Measurements from ENCODE around the gene ATP2B2. TPM values are rescaled to one million over a fixed set of nuclear protein-coding genes. Genes with fewer than 3 reads are reported as not detected.
A peak's percentile ranks its signal among the peaks of the same experiment; 100 is the strongest.

The ATP2B2 gene
- total RNA-seq, 1 donor from 2014 or later = not detected

DNA sequence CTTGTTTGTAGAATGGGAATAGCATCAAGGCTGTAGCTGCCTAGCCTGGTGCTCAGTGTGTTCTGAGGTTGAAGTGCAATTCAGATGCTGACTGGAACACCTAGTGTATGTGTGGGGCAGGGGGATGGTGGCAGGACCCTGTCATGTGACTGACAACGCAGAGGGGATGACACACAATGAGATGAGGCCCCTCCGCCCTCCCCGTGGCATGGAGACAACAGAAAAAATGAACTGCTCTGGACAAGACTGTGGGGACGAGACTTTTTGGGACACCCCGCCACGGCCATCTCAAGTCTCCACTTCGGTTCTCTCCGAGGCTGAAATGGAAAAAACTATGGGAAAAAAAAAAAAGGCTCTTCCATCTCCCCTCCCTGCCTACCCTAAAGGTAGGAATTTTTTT is 174.1 kb downstream of the ATP2B2 start:
- H3K27me3 Mint-ChIP-seq (ENCODE audit: low read depth) = peaks cover 23% of the 10 kb centered on the region
- H3K4me3 Mint-ChIP-seq (ENCODE audit: low read depth) = no peak overlapping the region
- H3K36me3 Mint-ChIP-seq (ENCODE audit: low read depth) = no peaks in the 10 kb centered on the region
- no peak for DNase-seq (ENCODE audit: low spot score)
- no peaks in the 10 kb centered on the region for H3K9me3 Mint-ChIP-seq
- intact Hi-C loops (cut with micrococcal nuclease) = no loop called here
- no peak overlapping the region for H3K27ac Mint-ChIP-seq
- peaks cover 3% of the 10 kb centered on the region for H3K4me1 Mint-ChIP-seq (ENCODE audit: low read depth)

DNA sequence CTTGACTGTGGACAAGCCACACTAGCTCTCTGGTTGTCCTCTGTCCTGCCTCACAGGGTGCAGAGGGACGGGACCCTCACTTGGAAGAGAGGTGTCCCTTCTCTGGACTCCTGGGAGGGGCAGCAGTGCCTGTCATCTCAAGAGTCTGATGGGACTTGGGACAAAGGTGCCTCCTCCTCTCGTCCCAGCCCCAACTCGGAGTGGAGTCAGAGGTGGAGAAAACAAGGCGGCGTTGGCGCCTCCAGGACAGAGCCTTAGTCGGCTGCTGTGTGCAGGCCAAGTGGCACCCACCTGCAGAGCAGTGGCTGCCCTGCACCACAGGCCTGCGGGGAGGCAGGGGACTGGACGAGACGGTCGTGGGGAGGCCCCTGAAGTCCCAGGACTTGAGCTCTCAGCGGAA is 175.1 kb downstream of the ATP2B2 start:
- Mint-ChIP-seq H3K27me3 (ENCODE audit: low read depth) (peaks cover 25% of the 10 kb centered on the region), H3K4me3 (ENCODE audit: low read depth) (no peak overlapping the region), H3K36me3 (ENCODE audit: low read depth) (no peaks in the 10 kb centered on the region), H3K27ac (no peak overlapping the region), H3K9me3 (no peaks in the 10 kb centered on the region), H3K4me1 (ENCODE audit: low read depth) (peaks cover 3% of the 10 kb centered on the region)
- DNase-seq (ENCODE audit: low spot score) = no peak
- intact Hi-C loops (cut with micrococcal nuclease) = no loop called here

DNA sequence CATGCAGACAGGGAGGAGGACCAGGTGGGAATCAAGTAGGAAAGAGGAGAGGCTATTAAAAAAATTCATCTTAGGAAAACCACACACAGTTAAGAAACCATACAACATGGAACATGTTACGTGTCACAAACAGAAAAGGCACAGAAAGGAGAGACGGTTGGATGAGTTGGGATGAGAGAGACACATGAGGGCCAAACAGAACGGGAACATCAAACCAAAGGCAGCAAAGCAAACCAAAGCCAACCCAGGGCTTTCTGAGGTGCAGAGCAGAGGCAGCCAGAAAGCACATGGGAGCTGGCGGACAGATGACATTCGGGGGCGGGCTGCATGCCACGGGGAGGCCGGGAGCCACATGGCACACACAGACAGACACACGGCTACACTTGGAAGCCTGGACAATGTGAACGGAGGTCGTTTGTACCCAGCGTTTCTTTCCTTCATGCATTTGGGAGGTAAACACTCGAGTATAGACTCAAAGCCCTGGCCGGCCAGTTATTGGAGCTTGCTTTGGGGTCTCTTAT is 175.8 kb downstream of the ATP2B2 start:
- H3K4me3 Mint-ChIP-seq (ENCODE audit: low read depth) = no peak overlapping the region
- no peaks in the 10 kb centered on the region for H3K36me3 Mint-ChIP-seq (ENCODE audit: low read depth)
- peaks cover 31% of the 10 kb centered on the region for H3K27me3 Mint-ChIP-seq (ENCODE audit: low read depth)
- no peak for DNase-seq (ENCODE audit: low spot score)
- no peak overlapping the region for H3K27ac Mint-ChIP-seq
- intact Hi-C loops (cut with micrococcal nuclease) = no loop called here
- H3K4me1 Mint-ChIP-seq (ENCODE audit: low read depth) = no peaks in the 10 kb centered on the region
- H3K9me3 Mint-ChIP-seq = no peaks in the 10 kb centered on the region

DNA sequence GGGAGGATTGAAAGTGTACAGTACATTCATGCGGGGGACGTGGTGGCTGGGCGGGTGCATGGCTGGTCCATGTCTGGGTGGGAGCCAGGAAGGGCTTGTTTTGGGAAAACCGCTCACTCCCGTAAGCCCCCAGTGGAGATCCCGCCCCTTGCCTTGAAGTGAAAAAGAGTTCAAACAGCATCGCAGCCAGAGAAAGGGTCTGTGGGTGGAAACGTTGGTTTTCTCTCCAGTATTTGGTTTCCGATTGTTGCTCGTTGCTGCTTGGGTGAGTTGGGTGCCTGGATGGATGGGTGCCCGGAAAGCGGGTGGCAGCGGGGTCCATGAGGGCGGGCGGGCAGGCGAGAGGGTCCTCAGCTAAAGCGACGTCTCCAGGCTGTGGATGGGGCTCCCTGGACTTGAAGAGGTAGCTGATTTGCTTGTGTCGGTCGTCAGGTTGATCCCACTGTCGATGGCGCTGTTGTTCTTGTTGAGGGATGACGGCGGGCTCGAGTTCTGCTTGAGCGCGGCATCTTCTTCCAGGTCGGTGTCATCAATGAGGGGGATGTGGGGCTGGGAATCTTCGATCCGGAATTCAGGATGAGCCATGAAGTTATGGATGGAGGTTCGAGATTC is 176.8 kb downstream of the ATP2B2 start:
- no peak for DNase-seq (ENCODE audit: low spot score)
- H3K27me3 Mint-ChIP-seq (ENCODE audit: low read depth) = peaks cover 34% of the 10 kb centered on the region
- H3K27ac Mint-ChIP-seq = no peak overlapping the region
- H3K9me3 Mint-ChIP-seq = no peaks in the 10 kb centered on the region
- no peak overlapping the region for H3K4me3 Mint-ChIP-seq (ENCODE audit: low read depth)
- intact Hi-C loops (cut with micrococcal nuclease) = no loop called here
- H3K4me1 Mint-ChIP-seq (ENCODE audit: low read depth) = no peaks in the 10 kb centered on the region
- H3K36me3 Mint-ChIP-seq (ENCODE audit: low read depth) = no peaks in the 10 kb centered on the region

DNA sequence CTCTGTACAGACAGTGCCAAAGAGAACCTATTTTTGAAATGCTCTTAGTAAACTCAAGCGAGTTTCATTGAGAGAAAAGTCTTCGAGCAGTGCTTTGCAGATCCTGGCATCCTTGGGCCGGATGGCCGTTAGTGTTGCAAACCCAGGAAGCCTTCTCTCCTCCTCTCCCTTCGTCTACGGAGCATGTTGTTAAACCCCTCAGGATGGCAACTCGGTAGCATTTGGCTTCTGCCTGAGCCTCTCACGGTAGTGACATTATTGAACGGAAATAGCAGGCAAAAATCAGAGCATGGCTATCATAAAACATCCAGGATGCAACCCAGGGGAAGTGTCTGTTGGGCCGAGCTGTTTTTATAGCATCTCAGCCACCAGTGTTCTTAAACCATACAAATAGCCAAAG is 177.8 kb downstream of the ATP2B2 start:
- intact Hi-C loops (cut with micrococcal nuclease) = no loop called here
- H3K27ac Mint-ChIP-seq = no peak overlapping the region
- no peak for DNase-seq (ENCODE audit: low spot score)
- no peaks in the 10 kb centered on the region for H3K9me3 Mint-ChIP-seq
- no peak overlapping the region for H3K4me3 Mint-ChIP-seq (ENCODE audit: low read depth)
- no peaks in the 10 kb centered on the region for H3K36me3 Mint-ChIP-seq (ENCODE audit: low read depth)
- H3K4me1 Mint-ChIP-seq (ENCODE audit: low read depth) = no peaks in the 10 kb centered on the region
- peaks cover 34% of the 10 kb centered on the region for H3K27me3 Mint-ChIP-seq (ENCODE audit: low read depth)

DNA sequence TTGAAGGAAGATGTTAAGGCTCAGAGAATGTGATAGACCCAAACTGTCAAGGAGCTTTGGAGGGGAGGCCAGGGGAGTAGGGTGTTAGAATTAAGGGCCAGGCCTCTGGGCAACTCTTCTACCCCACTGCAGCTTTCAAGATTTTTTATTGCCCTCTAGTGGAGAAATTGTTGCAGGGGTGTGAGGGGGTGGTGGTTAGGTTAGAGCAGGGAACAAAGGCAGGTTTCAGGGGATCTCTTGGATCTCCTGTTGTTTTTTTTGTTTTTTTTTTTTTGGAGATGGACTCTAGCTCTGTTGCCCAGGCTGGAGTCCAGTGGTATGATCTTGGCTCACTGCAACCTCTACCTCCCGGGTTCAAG is 183.1 kb downstream of the ATP2B2 start:
- Mint-ChIP-seq H3K4me3 (ENCODE audit: low read depth) (no peak overlapping the region), H3K9me3 (no peaks in the 10 kb centered on the region), H3K4me1 (ENCODE audit: low read depth) (peaks cover 14% of the 10 kb centered on the region), H3K36me3 (ENCODE audit: low read depth) (peaks cover 21% of the 10 kb centered on the region), H3K27me3 (ENCODE audit: low read depth) (peaks cover 15% of the 10 kb centered on the region), H3K27ac (no peak overlapping the region)
- intact Hi-C loops (cut with micrococcal nuclease) = loop anchor here (1.0 to 5.0 kb wide), 5 partner anchors 205 to 1360 kb away; partner anchors contain the start of genes BRK1, BRPF1, CRELD1 and FANCD2
- DNase-seq (ENCODE audit: low spot score) = no peak

DNA sequence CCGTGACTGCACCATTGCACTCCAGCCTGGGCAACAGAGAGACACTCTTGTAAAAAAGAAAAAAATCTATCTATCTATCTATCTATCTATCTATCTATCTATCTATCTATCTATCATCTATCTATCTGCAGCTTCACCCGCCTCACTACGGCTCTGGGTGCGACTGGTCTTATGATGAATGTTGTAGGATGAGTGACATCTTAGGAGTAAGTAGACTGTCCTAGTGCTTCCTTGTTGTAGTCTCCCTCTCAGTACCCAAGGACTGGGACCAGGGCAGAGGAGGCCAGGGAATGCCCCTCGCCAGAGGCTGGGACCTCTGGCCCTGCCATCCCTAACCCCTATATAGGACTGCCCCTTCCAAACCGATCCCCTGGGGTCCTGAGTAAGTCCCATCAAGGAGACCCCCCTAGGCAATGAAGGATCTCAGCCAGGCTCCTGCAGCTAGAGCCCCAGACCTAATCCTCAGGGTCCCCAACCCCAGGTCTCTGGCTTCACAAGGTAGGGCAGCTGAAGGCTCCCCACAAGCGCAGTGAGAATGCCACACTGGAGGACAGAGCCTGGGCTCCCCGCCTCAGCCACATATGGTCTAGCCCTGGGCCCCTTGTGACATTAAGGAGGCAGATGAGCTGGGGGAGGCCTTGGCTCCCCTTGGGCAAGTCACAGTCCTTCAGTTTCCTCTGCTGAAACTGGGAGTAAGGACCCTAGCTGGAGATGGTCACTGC is 183.6 kb downstream of the ATP2B2 start:
- Mint-ChIP-seq H3K27me3 (ENCODE audit: low read depth) (peaks cover 14% of the 10 kb centered on the region), H3K9me3 (no peaks in the 10 kb centered on the region), H3K4me1 (ENCODE audit: low read depth) (peaks cover 14% of the 10 kb centered on the region), H3K27ac (peak overlapping the region; percentile 79), H3K4me3 (ENCODE audit: low read depth) (peak overlapping the region; percentile 93), H3K36me3 (ENCODE audit: low read depth) (peaks cover 24% of the 10 kb centered on the region)
- intact Hi-C loops (cut with micrococcal nuclease) = loop anchor here (1.0 to 5.0 kb wide), 6 partner anchors 204 to 1359 kb away; partner anchors contain the start of genes BRK1, BRPF1, CRELD1 and FANCD2
- no peak for DNase-seq (ENCODE audit: low spot score)

DNA sequence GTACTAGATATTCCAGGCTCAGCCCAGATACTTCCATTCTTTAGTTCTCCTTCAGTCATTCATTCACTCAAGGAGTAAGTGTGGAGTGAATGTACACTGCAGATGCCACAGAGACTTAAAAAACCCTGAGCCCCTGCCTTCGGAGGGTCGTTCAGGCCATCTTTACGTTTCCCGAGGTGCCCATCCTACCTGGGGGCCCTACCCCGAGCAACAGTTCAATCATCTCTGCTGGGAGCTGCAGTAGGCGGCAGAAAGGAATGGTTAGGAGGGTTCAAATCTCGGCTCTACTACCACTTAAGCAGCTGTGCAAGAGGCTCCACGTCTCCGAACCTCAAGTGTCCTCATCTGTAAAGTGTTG is 185.1 kb downstream of the ATP2B2 start:
- H3K36me3 Mint-ChIP-seq (ENCODE audit: low read depth) = peaks cover 32% of the 10 kb centered on the region
- peaks cover 14% of the 10 kb centered on the region for H3K4me1 Mint-ChIP-seq (ENCODE audit: low read depth)
- H3K27me3 Mint-ChIP-seq (ENCODE audit: low read depth) = peaks cover 8% of the 10 kb centered on the region
- no peaks in the 10 kb centered on the region for H3K9me3 Mint-ChIP-seq
- H3K27ac Mint-ChIP-seq = peak overlapping the region; percentile 89
- no peak for DNase-seq (ENCODE audit: low spot score)
- intact Hi-C loops (cut with micrococcal nuclease) = loop anchor here (5.0 kb wide), 4 partner anchors 203 to 1358 kb away; partner anchors contain the start of genes BRK1, BRPF1, CRELD1 and RAD18
- peak overlapping the region; percentile 93 for H3K4me3 Mint-ChIP-seq (ENCODE audit: low read depth)

DNA sequence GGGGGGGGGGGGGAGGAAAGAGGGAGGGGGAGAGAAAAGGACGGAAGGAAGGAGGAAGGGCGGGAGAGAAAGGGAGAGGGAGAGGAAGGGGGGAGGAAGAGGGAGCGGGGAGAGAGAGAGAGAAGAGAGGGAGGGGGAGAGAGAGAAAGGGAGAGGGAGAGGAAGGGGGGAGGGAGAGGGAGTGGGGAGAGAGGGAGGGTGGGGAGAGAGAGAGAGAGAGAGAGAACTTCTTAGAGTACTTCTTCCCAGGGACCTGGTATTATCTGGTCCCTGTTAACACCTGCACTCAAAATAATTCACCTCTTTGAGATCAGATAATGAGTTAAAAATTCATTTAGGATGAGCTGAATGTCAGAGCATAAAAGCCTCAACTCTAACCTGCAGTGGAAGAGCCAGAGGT is 185.6 kb downstream of the ATP2B2 start:
- Mint-ChIP-seq H3K9me3 (no peaks in the 10 kb centered on the region), H3K4me1 (ENCODE audit: low read depth) (peaks cover 14% of the 10 kb centered on the region)
- intact Hi-C loops (cut with micrococcal nuclease) = loop anchor here (5.0 kb wide), 4 partner anchors 203 to 1358 kb away; partner anchors contain the start of genes BRK1, BRPF1, CRELD1 and RAD18

DNA sequence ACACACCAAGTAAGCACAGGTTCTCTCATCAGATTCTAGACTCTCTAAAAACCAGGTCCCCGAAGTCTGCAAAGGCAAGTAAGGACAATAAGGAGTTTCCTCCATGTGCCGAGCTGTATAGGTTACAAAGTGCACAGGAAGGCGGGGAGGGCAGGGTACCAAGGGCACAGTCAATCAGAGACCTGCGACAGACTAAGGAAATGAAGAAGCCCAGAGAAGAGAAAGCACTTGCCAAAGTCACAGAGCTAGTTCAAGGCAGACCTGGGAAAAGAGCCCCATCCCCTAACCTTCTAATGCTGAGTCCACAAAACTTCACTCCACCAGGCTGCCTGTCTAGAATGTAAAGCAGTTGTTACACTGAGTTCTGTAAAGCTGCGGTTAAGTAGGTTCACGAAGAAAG is 186.1 kb downstream of the ATP2B2 start:
- intact Hi-C loops (cut with micrococcal nuclease) = no loop called here
- H3K4me3 Mint-ChIP-seq (ENCODE audit: low read depth) = peak overlapping the region; percentile 93
- no peaks in the 10 kb centered on the region for H3K27me3 Mint-ChIP-seq (ENCODE audit: low read depth)
- no peaks in the 10 kb centered on the region for H3K9me3 Mint-ChIP-seq
- peaks cover 14% of the 10 kb centered on the region for H3K4me1 Mint-ChIP-seq (ENCODE audit: low read depth)
- no peak for DNase-seq (ENCODE audit: low spot score)
- H3K27ac Mint-ChIP-seq = peak overlapping the region; percentile 67
- H3K36me3 Mint-ChIP-seq (ENCODE audit: low read depth) = peaks cover 41% of the 10 kb centered on the region

More for the DNA sequence above, 185.6 kb downstream of the ATP2B2 start:
- Mint-ChIP-seq H3K4me3 (ENCODE audit: low read depth) (peak overlapping the region; percentile 93), H3K27ac (peak overlapping the region; percentile 89), H3K36me3 (ENCODE audit: low read depth) (peaks cover 36% of the 10 kb centered on the region), H3K27me3 (ENCODE audit: low read depth) (peaks cover 3% of the 10 kb centered on the region)
- DNase-seq (ENCODE audit: low spot score) = no peak

DNA sequence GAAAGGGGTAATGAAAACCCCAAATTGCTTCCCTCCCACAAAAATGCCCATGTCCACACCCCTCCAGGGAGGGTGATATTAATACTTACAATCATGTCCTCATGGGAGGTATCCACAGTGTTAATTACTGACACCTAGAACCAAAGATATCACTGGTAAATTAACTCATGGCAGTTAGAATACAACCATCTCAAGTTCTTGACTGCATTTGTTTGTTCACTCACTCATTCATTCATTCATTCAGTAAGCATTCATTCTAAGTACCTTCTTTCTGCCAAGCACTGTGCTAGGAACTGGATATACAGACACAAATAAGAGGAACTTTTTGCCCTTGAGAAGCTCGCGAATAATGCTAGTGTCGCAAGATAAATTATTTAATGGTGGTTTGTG is 187.4 kb downstream of the ATP2B2 start:
- H3K27ac Mint-ChIP-seq = no peak overlapping the region
- H3K27me3 Mint-ChIP-seq (ENCODE audit: low read depth) = no peaks in the 10 kb centered on the region
- H3K4me3 Mint-ChIP-seq (ENCODE audit: low read depth) = peak overlapping the region; percentile 45
- peaks cover 14% of the 10 kb centered on the region for H3K4me1 Mint-ChIP-seq (ENCODE audit: low read depth)
- intact Hi-C loops (cut with micrococcal nuclease) = no loop called here
- H3K36me3 Mint-ChIP-seq (ENCODE audit: low read depth) = peaks cover 52% of the 10 kb centered on the region
- no peaks in the 10 kb centered on the region for H3K9me3 Mint-ChIP-seq
- no peak for DNase-seq (ENCODE audit: low spot score)

DNA sequence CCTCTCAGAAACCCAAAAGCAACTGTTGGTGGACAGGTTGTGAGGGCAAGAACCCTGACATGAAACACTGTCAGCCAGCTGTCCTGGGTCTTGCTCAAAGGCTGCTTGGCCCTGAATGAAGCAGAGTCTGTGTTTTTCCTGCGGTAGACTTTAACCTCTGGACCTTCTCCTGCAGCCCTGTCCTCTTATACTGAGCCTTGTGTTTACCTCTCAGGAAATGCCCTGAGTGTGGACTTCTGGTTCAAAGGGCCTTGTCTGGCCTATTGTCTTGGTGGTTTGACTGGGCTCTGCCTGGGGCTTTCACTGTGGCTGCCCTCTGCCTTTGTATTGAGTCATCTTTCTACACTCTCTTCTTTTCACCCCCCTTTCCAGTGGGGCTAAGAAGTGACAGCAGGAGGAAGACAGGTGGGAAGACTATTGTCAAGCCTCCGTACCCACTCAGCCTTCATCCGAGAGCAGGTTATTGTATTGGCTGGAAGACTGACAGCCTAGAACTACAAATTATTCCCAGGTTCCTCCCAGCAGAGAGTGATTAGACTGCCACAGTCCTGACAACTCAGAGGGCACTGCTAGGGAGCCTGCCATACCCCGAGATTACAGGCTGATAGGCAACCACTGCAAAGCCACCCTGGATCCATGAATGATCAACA is 187.9 kb downstream of the ATP2B2 start:
- no peak for DNase-seq (ENCODE audit: low spot score)
- Mint-ChIP-seq H3K9me3 (no peaks in the 10 kb centered on the region), H3K36me3 (ENCODE audit: low read depth) (peaks cover 57% of the 10 kb centered on the region), H3K27me3 (ENCODE audit: low read depth) (no peaks in the 10 kb centered on the region), H3K4me3 (ENCODE audit: low read depth) (no peak overlapping the region), H3K4me1 (ENCODE audit: low read depth) (peaks cover 14% of the 10 kb centered on the region), H3K27ac (no peak overlapping the region)
- intact Hi-C loops (cut with micrococcal nuclease) = no loop called here

Data from activated T-helper 2 cell treated with anti-CD3 and anti-CD28 coated beads, Interferon-gamma antibody, Interleukin-2, Interleukin-4, amounts not matched to agents 10 μg/mL and 5 μg/mL and 100 μg/mL, durations not matched to agents 14 hours and 24 hours and 36 hours (primary cell).